Fibroblast of skin of right quadriceps (primary cell): ENCODE measurements around the gene ZNF280B.

Experiments used
- DNase-seq: peaks from one replicate; pipeline ENCODE4 v3.0.0-alpha.2; 2013

The ZNF280B gene, protein sequence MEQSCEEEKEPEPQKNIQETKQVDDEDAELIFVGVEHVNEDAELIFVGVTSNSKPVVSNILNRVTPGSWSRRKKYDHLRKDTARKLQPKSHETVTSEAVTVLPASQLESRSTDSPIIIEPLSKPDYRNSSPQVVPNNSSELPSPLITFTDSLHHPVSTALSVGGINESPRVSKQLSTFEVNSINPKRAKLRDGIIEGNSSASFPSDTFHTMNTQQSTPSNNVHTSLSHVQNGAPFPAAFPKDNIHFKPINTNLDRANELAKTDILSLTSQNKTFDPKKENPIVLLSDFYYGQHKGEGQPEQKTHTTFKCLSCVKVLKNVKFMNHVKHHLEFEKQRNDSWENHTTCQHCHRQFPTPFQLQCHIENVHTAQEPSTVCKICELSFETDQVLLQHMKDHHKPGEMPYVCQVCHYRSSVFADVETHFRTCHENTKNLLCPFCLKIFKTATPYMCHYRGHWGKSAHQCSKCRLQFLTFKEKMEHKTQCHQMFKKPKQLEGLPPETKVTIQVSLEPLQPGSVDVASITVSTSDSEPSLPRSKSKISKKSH

DNA sequence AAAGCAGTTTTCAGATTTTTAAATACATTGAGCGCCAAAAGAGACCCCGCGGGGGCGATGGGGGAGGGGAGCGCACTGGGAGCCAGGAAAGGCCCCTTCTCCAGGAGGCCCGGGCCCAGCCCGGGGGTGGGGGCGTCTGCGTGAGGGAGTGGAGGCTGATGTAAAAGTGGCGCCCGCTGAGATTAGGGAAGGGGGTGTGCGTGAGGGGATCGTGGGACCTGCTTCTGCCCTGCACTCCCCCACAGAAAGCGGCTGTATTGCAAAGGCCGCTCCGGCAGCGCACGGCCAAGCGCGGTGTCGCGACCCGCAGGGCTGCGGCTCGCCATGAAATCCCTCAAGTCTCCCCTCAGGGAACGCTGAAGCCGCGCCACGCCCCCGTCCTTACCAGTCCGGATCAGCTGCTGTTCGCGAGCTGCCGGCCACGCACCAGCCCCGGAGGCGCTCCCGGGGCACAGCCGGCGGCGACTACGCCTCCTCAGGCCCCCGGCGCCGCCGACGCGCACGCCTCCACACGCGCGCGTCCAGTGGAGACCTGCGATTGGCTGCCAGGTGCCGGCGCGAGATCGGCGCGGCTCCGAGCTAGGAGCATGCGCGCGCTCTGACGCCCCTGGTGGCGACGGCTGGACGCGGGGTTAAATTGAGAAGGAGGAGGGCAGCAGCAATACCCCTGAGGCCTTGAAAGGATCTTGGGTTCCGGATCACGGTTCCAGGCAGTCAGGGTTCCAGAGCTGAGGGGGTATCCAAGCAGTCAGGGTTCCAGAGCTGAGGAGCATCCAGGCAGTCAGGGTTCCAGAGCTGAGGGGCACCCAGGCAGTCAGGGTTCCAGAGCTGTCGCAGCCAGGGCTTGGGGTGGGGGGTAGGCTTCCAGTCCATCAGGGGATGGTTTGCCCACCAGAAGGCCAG, at the start of gene ZNF280B:
TSS of gene ZNF280B (minus strand) at position 469 of the 903 bp plus-strand sequence. CDS start 19,344 bp downstream, outside the sequence.
- peak; percentile 86 for DNase-seq

GRCh38 chr22:22556995-22557925, 48.7 kb upstream of the ZNF280B start:
- no peak for DNase-seq

GRCh38 chr22:22556578-22556977, 48.0 kb upstream of the ZNF280B start:
- no peak for DNase-seq

GRCh38 chr22:22555596-22555995, 47.1 kb upstream of the ZNF280B start:
- no peak for DNase-seq

DNA sequence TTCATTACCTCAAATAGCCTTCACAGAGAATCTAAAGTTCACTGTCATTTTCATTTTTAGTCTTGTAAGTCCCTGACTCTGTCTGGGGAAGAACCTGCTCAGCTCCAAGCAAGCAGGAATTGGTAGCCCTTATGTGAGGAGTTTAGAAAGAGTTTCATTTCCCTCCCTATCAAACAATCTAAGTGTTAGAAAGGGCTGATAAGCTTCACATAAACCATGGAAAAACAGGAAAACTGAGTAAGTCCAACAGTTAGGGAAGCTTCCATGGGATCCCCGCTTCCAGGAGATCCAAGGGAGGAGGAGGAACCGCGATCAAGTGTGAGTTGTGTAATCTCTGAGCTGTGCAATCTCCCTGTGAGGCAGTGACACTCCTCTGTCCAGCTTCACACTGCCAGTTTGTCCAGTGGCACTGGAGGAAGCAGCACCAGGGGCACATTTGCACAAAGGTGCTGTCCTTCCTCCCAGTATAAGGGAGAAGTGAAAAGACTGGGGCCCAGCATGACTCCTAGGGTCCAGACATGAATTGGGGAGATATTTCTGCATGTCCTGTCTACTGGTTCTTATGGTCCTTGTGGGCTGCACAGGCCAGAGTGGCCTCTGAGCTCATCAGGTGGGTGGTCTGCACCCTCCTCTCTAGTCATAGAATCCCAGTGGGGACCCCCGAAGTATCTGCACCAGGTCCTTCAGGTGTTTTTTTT, 46.2 kb upstream of the ZNF280B start:
- DNase-seq, result no peak

GRCh38 chr22:22553735-22554586, 45.4 kb upstream of the ZNF280B start:
- DNase-seq, result no peak

DNA sequence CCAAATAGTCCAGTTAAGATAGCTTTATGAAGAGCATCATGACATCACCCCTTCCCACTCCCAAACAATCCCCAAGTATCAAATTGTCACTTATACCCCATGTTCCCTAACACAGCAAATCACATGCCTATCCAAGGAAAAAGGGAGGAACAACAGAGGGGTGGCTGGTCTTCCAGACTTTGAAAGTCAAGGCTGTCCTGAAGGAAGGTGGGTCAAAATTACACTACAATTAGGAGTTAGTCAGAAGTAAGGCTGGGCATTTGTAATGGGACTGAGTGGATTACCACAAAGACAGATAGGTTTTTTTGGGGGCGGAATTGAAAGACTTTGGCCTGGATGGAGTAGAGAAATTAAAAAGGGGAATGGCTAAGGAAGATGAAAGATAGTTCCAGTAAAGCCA, 44.6 kb upstream of the ZNF280B start:
- DNase-seq, result no peak

DNA sequence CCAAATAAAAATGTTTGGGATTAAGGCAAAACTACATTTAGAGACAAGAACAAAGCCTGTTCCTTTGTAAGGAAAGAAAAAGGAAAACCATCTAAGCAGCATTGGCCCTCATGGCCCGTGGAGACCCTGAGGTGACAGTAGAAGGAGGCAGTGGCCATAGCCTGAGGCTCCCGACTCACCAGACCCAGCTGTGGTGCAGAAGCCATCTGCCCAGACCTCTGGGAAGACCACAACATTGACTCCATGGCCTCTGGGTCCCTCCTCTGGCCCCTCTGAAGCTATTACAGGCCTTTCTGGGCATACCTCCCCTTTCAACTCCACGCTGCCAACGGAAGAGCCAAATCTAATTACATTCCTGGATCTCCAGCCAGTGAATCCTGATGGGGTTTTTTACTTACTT, 44.1 kb upstream of the ZNF280B start:
- DNase-seq, result no peak

GRCh38 chr22:22550789-22551434, 42.4 kb upstream of the ZNF280B start:
- DNase-seq, result no peak

- no peak for DNase-seq
Measured at GRCh38 chr22:22548910-22549309, 40.4 kb upstream of the ZNF280B start.

DNA sequence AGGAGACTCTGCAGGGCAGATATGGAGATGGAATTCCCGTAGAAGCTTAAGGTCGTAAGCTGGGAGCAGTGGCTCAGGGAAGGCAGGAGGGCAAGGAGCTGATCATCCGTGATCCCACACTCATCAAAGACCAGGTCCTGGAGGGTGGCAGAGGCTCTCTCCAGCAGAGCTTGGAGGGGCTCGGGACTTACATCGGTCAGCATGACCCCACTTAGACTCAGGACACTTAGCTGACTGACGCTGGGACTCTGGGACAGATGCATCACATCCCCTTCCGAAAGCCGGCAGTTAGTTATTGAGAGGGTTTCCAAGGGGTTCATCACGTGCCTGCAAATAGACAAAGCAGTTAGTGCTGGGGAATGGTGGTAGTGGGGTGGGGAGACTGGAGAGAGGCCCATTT, 39.8 kb upstream of the ZNF280B start:
- DNase-seq, result no peak

- no peak for DNase-seq
Measured at GRCh38 chr22:22547692-22548300, 39.3 kb upstream of the ZNF280B start.

- no peak for DNase-seq
Measured at GRCh38 chr22:22547226-22547625, 38.7 kb upstream of the ZNF280B start.

GRCh38 chr22:22546490-22546889, 37.9 kb upstream of the ZNF280B start:
- no peak for DNase-seq

DNA sequence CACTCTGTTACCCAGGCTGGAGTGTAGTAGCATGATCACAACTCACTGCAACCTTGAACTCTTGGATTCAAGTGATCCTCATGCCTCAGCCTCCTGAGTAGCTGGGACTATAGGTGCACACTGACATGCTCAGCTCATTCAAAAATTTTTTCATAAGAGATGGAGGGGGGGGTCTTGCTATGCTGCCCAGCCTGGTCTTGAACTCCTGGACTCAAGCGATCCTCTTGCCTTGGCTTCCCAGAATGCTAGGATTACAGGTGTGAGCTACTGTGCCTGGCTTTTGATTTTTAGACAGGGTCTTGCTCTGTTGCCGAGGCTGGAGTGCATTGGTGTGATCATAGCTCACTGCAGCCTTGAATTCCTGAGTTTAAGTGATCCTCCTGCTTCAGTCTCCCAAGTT, 36.5 kb upstream of the ZNF280B start:
- DNase-seq, result no peak

- DNase-seq, result no peak
Measured at GRCh38 chr22:22538226-22538989, 29.9 kb upstream of the ZNF280B start.

- DNase-seq, result no peak
Measured at GRCh38 chr22:22536916-22537315, 28.4 kb upstream of the ZNF280B start.

- DNase-seq, result no peak
Measured at GRCh38 chr22:22536515-22536914, 28.0 kb upstream of the ZNF280B start.

DNA sequence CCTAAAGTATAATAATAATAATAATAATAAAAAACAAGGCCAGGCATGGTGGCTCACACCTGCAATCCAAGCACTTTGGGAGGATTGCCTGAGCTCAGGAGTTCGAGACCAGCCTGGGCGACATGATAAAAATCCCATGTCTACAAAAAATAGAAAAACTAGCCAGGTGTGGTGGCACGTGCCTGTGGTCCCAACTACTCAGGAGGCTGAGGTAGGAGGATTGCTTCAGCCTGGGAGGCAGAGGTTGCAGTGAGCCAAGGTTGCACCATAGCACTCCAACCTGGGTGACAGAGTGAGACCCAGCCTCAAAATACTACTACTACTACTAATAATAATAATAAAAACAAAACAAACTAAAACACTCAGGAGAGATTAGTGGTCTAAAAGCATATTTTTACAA, 27.1 kb upstream of the ZNF280B start:
- DNase-seq, result no peak
